Transverse colon (tissue), 4 donors: ENCODE results near the gene SHFL. TPM values are rescaled to one million over a fixed set of nuclear protein-coding genes. Genes with fewer than 3 reads are reported as not detected.

ENCODE experiments used
- DNase-seq: peaks from one replicate; pipeline ENCODE4 v3.0.0-alpha.2; 2019
- H3K27ac ChIP-seq, 4 donors: fragments of 200-600 bp; sonication (generic); 2 replicates each; pipeline ENCODE4 v1.5.1; 2016 to 2018; ENCODE audit warnings: inconsistent platforms in 4 of 4
- H3K27me3 ChIP-seq: fragments of 200-600 bp; sonication (generic); 2 replicates; pipeline ENCODE4 v1.5.1; 2017; ENCODE audit warnings: inconsistent platforms
- H3K36me3 ChIP-seq, 4 donors: fragments of 200-600 bp; sonication (generic); 2 replicates each; pipeline ENCODE4 v1.5.1; 2017 to 2019; ENCODE audit warnings: inconsistent platforms in 4 of 4
- H3K4me1 ChIP-seq, 4 donors: fragments of 200-600 bp; sonication (generic); 2 replicates each; pipeline ENCODE4 v1.5.1; 2017 to 2020; ENCODE audit warnings: inconsistent platforms in 4 of 4
- H3K4me3 ChIP-seq, 4 donors: fragments of 200-600 bp; sonication (generic); 1 replicate in 1 of 4; 2 replicates in 3 of 4; pipeline versions ENCODE4 v1.5.1 to v1.6.1; 2017 to 2019; ENCODE audit warnings: inconsistent platforms in 4 of 4
- H3K9me3 ChIP-seq, 2 donors: fragments of 200-600 bp; sonication (generic); 2 replicates each; pipeline ENCODE4 v1.5.1; 2017 to 2019; ENCODE audit warnings: inconsistent platforms in 2 of 2
- EP300 ChIP-seq: sonication (generic); formaldehyde crosslinking; IDR thresholded peaks from one replicate; pipeline ENCODE4 v1.6.1; 2017; ENCODE audit warnings: antibody characterized with exemption, low read depth
- POLR2A ChIP-seq: fragments of 450-650 bp; IDR thresholded peaks from one replicate; pipeline ENCODE4 v1.6.1; 2016; ENCODE audit warnings: antibody characterized with exemption, mild to moderate bottlenecking, moderate library complexity
- POLR2AphosphoS5 ChIP-seq, 3 donors: sonication (generic); formaldehyde crosslinking; IDR thresholded peaks; one replicate each; pipeline ENCODE4 v1.6.1; 2016; ENCODE audit warnings: antibody characterized with exemption in 3 of 3
- WGBS, 2 donors: methylation state at CpG; one replicate each; pipeline ENCODE4 v1.1.5; 2018; ENCODE audit warnings: low coverage in 1 of 2; 5-methylcytosine and 5-hydroxymethylcytosine counted together
- in situ Hi-C, 4 donors: fragments of 200-750 bp; cut with MboI; loops; one replicate each; pipeline versions ENCODE4 v1.15.0 to v1.15.1; 2017; ENCODE audit warnings: low sequenced_read_pairs in 3 of 4, low pct_ligation_motif_present in 1 of 4, low pct_unique_long_range_greater_than_20kb in 1 of 4
- intact Hi-C: fragments of 100-400 bp; cut with DNase I; formaldehyde crosslinking; loops from one replicate; pipeline ENCODE4 v1.15.1; 2023; ENCODE audit warnings: low total_unique reads
- total RNA-seq, 4 donors: library from RNA; depleted of rRNA; stranded (reverse); fragments of >200 nt; gene quantifications; one replicate each; pipeline ENCODE4 v1.1.0, GENCODE V29; 2016
- TF ChIP-seq, protein P1 (sequence below), 5 experiments: fragments of 200-600 bp in 3 of 5; fragments of 450-650 bp in 2 of 5; sonication (generic) in 3 of 5; IDR thresholded peaks; 1 replicate in 2 of 5; 2 replicates in 3 of 5; pipeline ENCODE4 v1.5.1; 2016 to 2017; ENCODE audit warnings: antibody characterized with exemption in 5 of 5, inconsistent platforms in 3 of 5, mild to moderate bottlenecking in 2 of 5, moderate library complexity in 1 of 5

Gene SHFL
- total RNA-seq, 4 donors from 2014 or later: 24.5 to 56.1 (median 39.0) TPM

DNA sequence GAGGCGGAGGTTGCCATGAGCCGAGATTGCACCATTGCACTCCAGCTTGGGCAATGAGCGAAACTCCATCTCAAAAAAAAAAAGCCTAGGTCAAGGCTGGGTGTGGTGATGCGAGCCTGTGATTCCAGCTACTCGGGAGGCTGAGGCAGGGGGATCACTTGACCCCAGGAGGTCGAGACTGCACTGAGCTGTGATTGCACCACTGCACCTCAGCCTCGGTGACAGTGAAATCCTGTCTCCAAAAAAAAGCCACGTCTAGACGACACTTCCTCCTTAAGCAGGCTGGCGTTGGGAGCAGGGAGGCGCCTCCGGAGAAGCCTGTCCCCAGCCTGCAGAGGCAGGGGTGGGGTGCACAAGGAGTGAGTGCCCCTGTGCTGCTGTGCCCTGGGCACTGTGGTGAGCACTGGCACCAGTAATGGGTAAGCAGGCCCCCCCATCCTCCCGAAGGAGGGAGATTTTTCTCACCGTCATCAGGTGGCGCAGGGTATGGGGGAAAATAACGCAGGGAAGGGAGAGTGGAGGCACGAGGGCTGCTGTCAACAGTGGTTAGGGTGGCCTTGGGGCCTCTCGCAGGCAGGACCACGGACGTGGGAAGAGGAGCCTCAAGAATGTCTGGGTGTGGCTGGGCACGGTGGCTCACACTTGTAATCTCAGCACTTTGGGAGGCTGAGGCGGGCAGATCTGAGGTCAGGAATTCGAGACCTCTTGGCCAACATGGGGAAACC, 26.1 kb downstream of the SHFL start:
- in situ Hi-C loops: loop anchor here in 1 of 4 donors (25.0 kb wide), 1 partner anchor 125 kb away; the partner anchor contains the start of gene S1PR2
- DNase-seq: peak; percentile 14
- TF ChIP-seq EP300 (no peak), POLR2AphosphoS5 (IDR thresholded peaks at IDR 0.05) (no peak), POLR2A (no peak)
- TF ChIP-seq, protein P1, sequence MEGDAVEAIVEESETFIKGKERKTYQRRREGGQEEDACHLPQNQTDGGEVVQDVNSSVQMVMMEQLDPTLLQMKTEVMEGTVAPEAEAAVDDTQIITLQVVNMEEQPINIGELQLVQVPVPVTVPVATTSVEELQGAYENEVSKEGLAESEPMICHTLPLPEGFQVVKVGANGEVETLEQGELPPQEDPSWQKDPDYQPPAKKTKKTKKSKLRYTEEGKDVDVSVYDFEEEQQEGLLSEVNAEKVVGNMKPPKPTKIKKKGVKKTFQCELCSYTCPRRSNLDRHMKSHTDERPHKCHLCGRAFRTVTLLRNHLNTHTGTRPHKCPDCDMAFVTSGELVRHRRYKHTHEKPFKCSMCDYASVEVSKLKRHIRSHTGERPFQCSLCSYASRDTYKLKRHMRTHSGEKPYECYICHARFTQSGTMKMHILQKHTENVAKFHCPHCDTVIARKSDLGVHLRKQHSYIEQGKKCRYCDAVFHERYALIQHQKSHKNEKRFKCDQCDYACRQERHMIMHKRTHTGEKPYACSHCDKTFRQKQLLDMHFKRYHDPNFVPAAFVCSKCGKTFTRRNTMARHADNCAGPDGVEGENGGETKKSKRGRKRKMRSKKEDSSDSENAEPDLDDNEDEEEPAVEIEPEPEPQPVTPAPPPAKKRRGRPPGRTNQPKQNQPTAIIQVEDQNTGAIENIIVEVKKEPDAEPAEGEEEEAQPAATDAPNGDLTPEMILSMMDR (IDR thresholded peaks at IDR 0.05): no peak

DNA sequence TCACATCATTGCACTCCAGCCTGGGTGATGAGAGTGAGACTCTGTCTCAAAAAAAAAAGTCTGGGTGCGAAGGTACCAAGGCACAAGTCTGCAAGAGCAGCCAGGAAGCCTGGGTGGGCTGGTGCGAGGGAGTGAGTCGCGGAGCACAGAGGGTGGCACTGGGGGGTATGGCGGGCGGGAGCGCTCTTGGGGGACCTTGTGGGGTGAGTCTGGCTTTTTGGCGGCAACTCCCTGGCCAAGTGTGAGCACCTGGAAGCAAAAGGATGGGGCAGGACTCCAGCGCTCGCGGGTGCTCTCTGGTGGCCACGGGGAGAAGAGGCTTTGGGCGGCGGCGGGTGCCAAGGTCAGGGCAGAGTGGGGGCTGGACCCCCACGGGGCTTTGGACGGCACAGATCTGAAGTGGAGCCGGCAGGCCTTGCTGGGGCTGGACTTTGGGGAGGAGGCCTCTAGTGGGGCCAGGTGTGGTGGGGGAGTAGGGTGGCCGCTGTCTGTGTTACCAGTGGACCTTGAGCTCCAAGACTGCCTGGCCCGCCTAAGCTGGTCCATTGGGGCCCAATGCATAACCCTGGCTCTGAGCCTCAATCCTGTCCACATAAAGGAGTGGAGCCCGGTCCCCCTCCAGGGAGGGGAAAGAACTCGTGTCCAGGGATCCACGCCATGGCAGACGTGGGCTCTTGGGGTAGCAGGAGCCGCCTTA, 26.9 kb downstream of the SHFL start:
- Histone ChIP-seq H3K36me3 (peaks cover 0 to 49% (median 16%) of the 10 kb centered on the region in 4 donors), H3K9me3 (no peaks in the 10 kb centered on the region), H3K4me1 (peaks cover 0 to 8% (median 5%) of the 10 kb centered on the region in 4 donors), H3K4me3 (no peak overlapping the region), H3K27me3 (no peaks in the 10 kb centered on the region), H3K27ac (peak overlapping the region; percentile 5 to 55 (median 48))
- intact Hi-C loops (loop anchor here (10.0 kb wide), 1 partner anchor 122 kb away; the partner anchor contains the start of gene S1PR2), in situ Hi-C loops (loop anchor here in 1 of 4 donors (25.0 kb wide), 1 partner anchor 124 kb away; the partner anchor contains the start of gene S1PR2)
- TF ChIP-seq, protein P1 (IDR thresholded peaks at IDR 0.05): peak; percentile 56 to 72 (median 62)
- TF ChIP-seq POLR2AphosphoS5 (IDR thresholded peaks at IDR 0.05) (peak in 1 of 3 donors; percentile 8), EP300 (no peak)
- peak; percentile 68 for DNase-seq
- WGBS, 2 donors: 27% methylated on average over 25 of the region's 25 CpGs; no CpG with 5 or more reads in 1 of the 2 donors

More for the DNA sequence above, 26.1 kb downstream of the SHFL start:
- Histone ChIP-seq H3K27me3 (no peaks in the 10 kb centered on the region), H3K4me3 (peak overlapping the region in 1 of 4 donors; percentile 4), H3K36me3 (peaks cover 0 to 52% (median 18%) of the 10 kb centered on the region in 4 donors), H3K27ac (peak overlapping the region; percentile 7 to 55 (median 48)), H3K4me1 (peaks cover 2 to 14% (median 9%) of the 10 kb centered on the region in 4 donors), H3K9me3 (no peaks in the 10 kb centered on the region)
- WGBS, 2 donors: 55 to 57% methylated on average over 4 to 23 of the region's 23 CpGs
- intact Hi-C loops: loop anchor here (10.0 kb wide), 1 partner anchor 123 kb away; the partner anchor contains the start of gene S1PR2

DNA sequence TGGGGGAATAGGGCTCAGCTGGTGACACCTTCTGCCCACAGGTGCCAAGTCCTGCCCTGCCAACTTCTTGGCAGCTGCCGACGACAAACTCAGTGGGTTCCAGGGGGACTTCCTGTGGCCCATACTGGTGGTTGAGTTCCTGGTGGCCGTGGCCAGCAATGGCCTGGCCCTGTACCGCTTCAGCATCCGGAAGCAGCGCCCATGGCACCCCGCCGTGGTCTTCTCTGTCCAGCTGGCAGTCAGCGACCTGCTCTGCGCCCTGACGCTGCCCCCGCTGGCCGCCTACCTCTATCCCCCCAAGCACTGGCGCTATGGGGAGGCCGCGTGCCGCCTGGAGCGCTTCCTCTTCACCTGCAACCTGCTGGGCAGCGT, 27.5 kb downstream of the SHFL start:
- H3K27ac ChIP-seq: peak overlapping the region in 2 of 4 donors; percentile 5 to 49
- intact Hi-C loops: loop anchor here (10.0 kb wide), 1 partner anchor 121 kb away; the partner anchor contains the start of gene S1PR2
- H3K9me3 ChIP-seq: no peaks in the 10 kb centered on the region
- 77% methylated on average over 13 of the region's 19 CpGs; no CpG with 5 or more reads in 1 of the 2 donors for WGBS, 2 donors
- no peaks in the 10 kb centered on the region for H3K27me3 ChIP-seq
- H3K4me1 ChIP-seq: peaks cover 2 to 10% (median 6%) of the 10 kb centered on the region in 4 donors
- DNase-seq: no peak
- H3K36me3 ChIP-seq: peaks cover 0 to 46% (median 13%) of the 10 kb centered on the region in 4 donors
- no peak for TF ChIP-seq POLR2A
- TF ChIP-seq, protein P1 (IDR thresholded peaks at IDR 0.05): no peak
- no peak for TF ChIP-seq EP300
- no peak for TF ChIP-seq POLR2AphosphoS5 (IDR thresholded peaks at IDR 0.05)
- in situ Hi-C loops: loop anchor here in 1 of 4 donors (25.0 kb wide), 1 partner anchor 124 kb away; the partner anchor contains the start of gene S1PR2
- no peak overlapping the region for H3K4me3 ChIP-seq
